HUES48 (cell line): Measurements from ENCODE around the gene MCF2L2.

Experiments
- H3K27ac ChIP-seq: one replicate; pipeline ENCODE4 v1.7.0; 2013; ENCODE audit warnings: low read depth, low read length, inconsistent platforms
- H3K27me3 ChIP-seq: 2 replicates; pipeline ENCODE4 v1.6.1; 2013; ENCODE audit warnings: mild to moderate bottlenecking, low read length; ENCODE audit not compliant: control insufficient read depth, insufficient read depth
- H3K36me3 ChIP-seq: 2 replicates; pipeline ENCODE4 v1.6.1; 2013; ENCODE audit warnings: low read length; ENCODE audit not compliant: control insufficient read depth, insufficient read depth
- H3K4me1 ChIP-seq: 2 replicates; pipeline ENCODE4 v1.6.1; 2013; ENCODE audit warnings: mild to moderate bottlenecking, low read length; ENCODE audit not compliant: control insufficient read depth, insufficient read depth
- H3K4me3 ChIP-seq: 2 replicates; pipeline ENCODE4 v1.5.1; 2013; ENCODE audit warnings: mild to moderate bottlenecking, low read depth, low read length
- H3K9ac ChIP-seq: 2 replicates; pipeline ENCODE4 v1.6.1; 2013; ENCODE audit warnings: mild to moderate bottlenecking, low read depth, low read length, moderate library complexity
- H3K9me3 ChIP-seq: 2 replicates; pipeline ENCODE4 v1.6.1; 2013; ENCODE audit warnings: low read length; ENCODE audit not compliant: control insufficient read depth, insufficient read depth

The MCF2L2 gene

DNA sequence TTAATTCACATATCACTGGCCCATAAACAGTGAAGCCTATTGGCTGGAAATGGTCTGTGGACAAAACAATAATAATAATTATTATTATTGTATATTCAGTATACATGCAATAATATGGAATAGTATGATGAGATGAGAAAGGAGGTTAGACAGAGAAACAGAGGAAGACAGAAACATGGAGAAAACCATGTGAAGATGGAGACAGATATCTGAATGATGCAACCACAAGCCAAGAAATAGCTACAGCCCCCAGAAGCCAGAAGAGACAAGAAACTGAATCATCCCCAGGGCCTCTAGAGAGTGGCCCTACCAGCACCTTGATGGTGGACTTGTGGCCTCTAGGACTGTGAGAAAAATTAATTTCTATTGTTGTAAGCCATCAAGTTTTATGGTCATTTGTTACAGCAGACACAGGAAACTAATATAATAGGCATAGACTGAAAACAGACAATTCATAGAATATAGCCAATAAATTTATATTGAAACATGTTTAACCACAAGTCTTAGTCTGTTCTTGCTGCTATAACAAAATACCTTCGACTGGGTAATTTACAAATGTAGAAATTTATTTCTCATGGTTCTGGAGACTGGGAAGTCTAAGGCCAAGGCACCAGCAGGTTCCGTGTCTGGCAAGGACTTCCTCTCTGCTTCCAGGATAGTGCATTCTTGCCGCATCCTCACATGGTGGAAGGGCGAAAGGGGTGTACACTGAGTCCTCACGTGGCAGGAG, 31.6 kb downstream of the MCF2L2 start:
- no peak overlapping the region for H3K9ac ChIP-seq
- H3K27me3 ChIP-seq: no peaks in the 10 kb centered on the region
- H3K4me1 ChIP-seq: peaks cover 18% of the 10 kb centered on the region
- H3K9me3 ChIP-seq: no peaks in the 10 kb centered on the region
- H3K4me3 ChIP-seq: no peak overlapping the region
- no peak overlapping the region for H3K27ac ChIP-seq
- no peaks in the 10 kb centered on the region for H3K36me3 ChIP-seq

GRCh38 chr3:183394150-183394549, 34.3 kb downstream of the MCF2L2 start:
- Histone ChIP-seq H3K27ac (no peak overlapping the region), H3K4me1 (peaks cover 12% of the 10 kb centered on the region), H3K9me3 (no peaks in the 10 kb centered on the region), H3K36me3 (no peaks in the 10 kb centered on the region), H3K4me3 (no peak overlapping the region), H3K27me3 (no peaks in the 10 kb centered on the region), H3K9ac (no peak overlapping the region)

- Histone ChIP-seq H3K27ac (no peak overlapping the region), H3K4me3 (no peak overlapping the region), H3K9ac (no peak overlapping the region), H3K9me3 (no peaks in the 10 kb centered on the region), H3K27me3 (no peaks in the 10 kb centered on the region), H3K36me3 (0 out of 2 replicates have a peak, but pooled peaks cover 1% of the 10 kb centered on the region), H3K4me1 (peaks cover 12% of the 10 kb centered on the region)
These were observed 34.8 kb downstream of the MCF2L2 start for GRCh38 chr3:183393625-183394024.

DNA sequence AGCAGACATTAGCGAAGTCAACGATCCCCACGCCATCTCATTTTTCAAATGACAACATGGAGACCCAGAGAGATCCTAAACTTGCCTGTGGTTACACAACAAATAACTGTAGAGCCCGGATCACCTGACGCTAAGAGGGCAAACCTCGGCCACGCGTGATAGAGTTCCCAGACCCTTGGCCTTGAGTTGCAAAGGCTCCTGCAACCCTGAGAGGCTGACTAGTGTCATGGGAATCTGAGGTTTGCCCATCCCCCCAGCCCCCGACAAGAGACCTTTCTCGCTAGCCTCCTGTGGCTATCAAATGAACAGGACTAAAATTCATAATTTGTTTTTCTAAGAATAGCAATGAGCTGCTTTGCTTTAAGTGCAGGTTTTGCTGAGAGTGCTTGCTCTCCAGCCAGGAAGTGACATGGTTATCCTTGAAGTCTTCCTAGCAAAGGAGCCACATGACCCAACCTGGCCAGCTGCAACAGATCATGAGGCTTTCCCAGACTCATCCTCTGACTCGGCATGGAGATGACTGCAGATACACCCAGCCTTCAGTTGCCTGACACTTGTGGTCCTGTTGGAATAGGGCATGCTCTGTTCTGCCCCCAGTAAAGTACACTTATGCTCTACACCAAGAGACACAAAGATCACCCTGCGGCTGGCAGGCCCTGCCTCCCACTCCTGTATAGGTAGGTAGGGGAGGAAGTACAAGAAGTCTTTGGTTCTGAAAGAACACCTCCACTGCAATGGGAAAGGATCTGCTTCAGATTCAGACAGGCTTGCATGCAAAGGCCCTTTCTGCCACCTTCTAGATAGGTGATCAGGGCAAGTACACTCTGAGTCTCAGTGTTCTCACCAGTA, 36.0 kb downstream of the MCF2L2 start:
- peaks cover 18% of the 10 kb centered on the region for H3K4me1 ChIP-seq
- no peaks in the 10 kb centered on the region for H3K9me3 ChIP-seq

DNA sequence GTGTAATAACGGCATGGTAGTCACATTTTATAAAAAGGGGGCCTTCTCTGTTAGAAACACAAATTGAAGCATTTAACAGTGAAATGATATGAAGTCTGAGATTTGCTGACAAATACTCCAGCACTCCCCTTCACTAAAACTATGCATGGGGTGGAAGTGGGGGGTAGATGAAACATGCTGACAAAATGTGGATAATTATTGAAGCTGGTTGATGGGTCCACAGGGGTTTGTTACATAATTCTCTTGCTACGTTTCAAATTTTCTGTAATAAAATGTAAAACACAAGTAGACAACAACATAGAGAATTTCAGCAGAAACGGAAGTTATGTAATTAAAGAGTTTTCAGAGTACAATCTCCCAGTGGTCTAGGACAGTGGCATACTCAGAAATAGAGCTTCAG, 37.0 kb downstream of the MCF2L2 start:
- H3K9ac ChIP-seq: no peak overlapping the region

More for the DNA sequence above, 36.0 kb downstream of the MCF2L2 start:
- Histone ChIP-seq H3K27me3 (no peaks in the 10 kb centered on the region), H3K27ac (no peak overlapping the region), H3K9ac (no peak overlapping the region), H3K4me3 (no peak overlapping the region), H3K36me3 (0 out of 2 replicates have a peak, but pooled peaks cover 6% of the 10 kb centered on the region)

GRCh38 chr3:183390844-183391243, 37.6 kb downstream of the MCF2L2 start:
- H3K27me3 ChIP-seq: no peaks in the 10 kb centered on the region
- no peak overlapping the region for H3K9ac ChIP-seq
- no peak overlapping the region for H3K4me3 ChIP-seq
- H3K4me1 ChIP-seq: peaks cover 22% of the 10 kb centered on the region
- no peaks in the 10 kb centered on the region for H3K9me3 ChIP-seq
- 0 out of 2 replicates have a peak, but pooled peaks cover 6% of the 10 kb centered on the region for H3K36me3 ChIP-seq
- H3K27ac ChIP-seq: no peak overlapping the region

More for the DNA sequence above, 37.0 kb downstream of the MCF2L2 start:
- Histone ChIP-seq H3K4me1 (peaks cover 18% of the 10 kb centered on the region), H3K36me3 (0 out of 2 replicates have a peak, but pooled peaks cover 6% of the 10 kb centered on the region), H3K9me3 (no peaks in the 10 kb centered on the region), H3K4me3 (no peak overlapping the region), H3K27me3 (no peaks in the 10 kb centered on the region), H3K27ac (no peak overlapping the region)

GRCh38 chr3:183388213-183388895, 40.1 kb downstream of the MCF2L2 start:
- H3K9me3 ChIP-seq: no peaks in the 10 kb centered on the region
- H3K9ac ChIP-seq: no peak overlapping the region
- peaks cover 36% of the 10 kb centered on the region for H3K4me1 ChIP-seq
- H3K27ac ChIP-seq: no peak overlapping the region
- no peak overlapping the region for H3K4me3 ChIP-seq
- H3K27me3 ChIP-seq: no peaks in the 10 kb centered on the region
- 0 out of 2 replicates have a peak, but pooled peaks cover 6% of the 10 kb centered on the region for H3K36me3 ChIP-seq

DNA sequence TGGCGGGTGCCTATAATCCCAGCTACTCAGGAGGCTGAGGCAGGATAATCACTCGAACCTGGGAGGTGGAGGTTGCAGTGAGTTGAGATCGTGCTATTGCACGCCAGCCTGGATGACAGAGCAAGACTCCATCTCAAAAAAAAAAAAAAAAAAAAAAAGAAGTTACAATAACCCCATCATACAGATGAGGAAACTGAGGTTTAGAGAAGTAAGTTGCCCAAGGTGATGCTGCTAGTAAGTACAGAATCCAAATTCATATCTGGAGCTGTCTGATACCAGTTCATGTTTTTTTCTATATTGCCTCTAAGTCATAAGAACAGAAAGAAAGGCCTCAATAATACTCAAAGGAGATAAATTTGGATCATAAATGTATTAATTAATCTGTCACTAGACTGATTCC, 40.6 kb downstream of the MCF2L2 start:
- no peaks in the 10 kb centered on the region for H3K9me3 ChIP-seq

GRCh38 chr3:183386651-183387050, 41.8 kb downstream of the MCF2L2 start:
- 0 out of 2 replicates have a peak, but pooled peaks cover 6% of the 10 kb centered on the region for H3K36me3 ChIP-seq
- no peaks in the 10 kb centered on the region for H3K27me3 ChIP-seq
- no peak overlapping the region for H3K9ac ChIP-seq
- H3K4me1 ChIP-seq: peaks cover 28% of the 10 kb centered on the region
- peak overlapping the region; percentile 41 for H3K27ac ChIP-seq
- no peak overlapping the region for H3K4me3 ChIP-seq
- no peaks in the 10 kb centered on the region for H3K9me3 ChIP-seq

More for the DNA sequence above, 40.6 kb downstream of the MCF2L2 start:
- peaks cover 36% of the 10 kb centered on the region for H3K4me1 ChIP-seq
- 0 out of 2 replicates have a peak, but pooled peaks cover 6% of the 10 kb centered on the region for H3K36me3 ChIP-seq
- H3K27me3 ChIP-seq: no peaks in the 10 kb centered on the region
- no peak overlapping the region for H3K4me3 ChIP-seq
- no peak overlapping the region for H3K27ac ChIP-seq
- no peak overlapping the region for H3K9ac ChIP-seq

DNA sequence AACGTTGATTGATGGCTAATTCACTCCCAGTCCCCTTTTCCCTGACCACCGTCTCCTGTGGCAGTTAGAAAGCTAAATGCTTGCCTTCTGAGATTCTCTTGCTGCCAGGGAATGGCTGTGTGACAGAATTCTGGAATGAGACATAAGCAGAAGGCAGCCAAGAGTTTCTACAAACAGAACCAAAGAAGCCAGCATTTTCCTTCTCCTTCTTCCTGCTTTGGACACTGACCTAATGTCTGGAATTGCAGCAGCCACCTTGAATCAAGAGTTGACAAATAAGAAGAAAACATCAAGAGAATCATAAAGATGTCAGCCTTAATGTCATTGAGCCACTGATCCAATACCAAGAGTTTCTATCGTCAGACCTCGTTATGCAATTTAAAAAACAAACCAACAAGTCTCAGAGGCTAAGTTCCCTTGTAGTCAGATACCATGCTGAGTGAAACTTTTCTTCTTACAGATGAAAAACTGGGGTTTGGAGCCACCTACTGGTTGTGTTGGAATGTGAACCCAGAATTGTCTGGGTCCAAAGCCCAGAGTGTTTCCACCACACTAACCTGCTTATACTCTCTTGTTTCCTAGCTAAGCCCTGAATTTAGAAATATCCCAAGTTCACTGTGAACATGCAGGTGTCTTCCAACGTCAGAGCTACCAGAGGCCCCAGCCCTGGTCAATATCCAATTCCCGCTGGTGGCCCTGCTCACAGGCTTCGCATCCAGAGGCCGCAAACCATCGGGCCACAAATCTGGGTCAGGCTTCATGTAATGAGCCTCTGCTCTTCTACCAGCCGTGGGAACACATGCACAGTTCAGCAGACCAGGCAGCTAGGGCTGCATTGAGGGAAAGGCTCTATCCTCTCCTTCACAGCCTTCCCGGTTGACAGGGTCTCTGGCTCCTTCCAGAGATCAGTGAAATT, 42.5 kb downstream of the MCF2L2 start:
- H3K27me3 ChIP-seq: no peaks in the 10 kb centered on the region
- H3K9ac ChIP-seq: no peak overlapping the region
- no peak overlapping the region for H3K4me3 ChIP-seq
- H3K9me3 ChIP-seq: no peaks in the 10 kb centered on the region
- H3K4me1 ChIP-seq: peaks cover 28% of the 10 kb centered on the region
- 0 out of 2 replicates have a peak, but pooled peaks cover 6% of the 10 kb centered on the region for H3K36me3 ChIP-seq
- peak overlapping the region; percentile 41 for H3K27ac ChIP-seq
